Astrocyte (in vitro differentiated cells and primary cell): ENCODE measurements around the gene DYNLT5. TPM values are rescaled to one million over a fixed set of nuclear protein-coding genes. Genes with fewer than 3 reads are reported as not detected.

ENCODE experiments used
- DNase-seq: peaks from one replicate; pipeline ENCODE4 v3.0.0-alpha.2; 2010; ENCODE audit warnings: low read depth
- FAIRE-seq: peaks from 2 replicates; lab custom pipeline; 2011; peaks lifted over from hg19 to GRCh38; lab: Jason Lieb, UNC
- H2AFZ ChIP-seq: 2 replicates; pipeline ENCODE4 v1.6.0; 2012; ENCODE audit warnings: low read depth, low read length, inconsistent platforms
- H3K27ac ChIP-seq: 2 replicates; pipeline ENCODE4 v1.5.1; 2011; ENCODE audit warnings: low read depth, low read length, inconsistent platforms
- H3K27me3 ChIP-seq: 2 replicates; pipeline ENCODE4 v1.6.0; 2011; ENCODE audit warnings: low read length, inconsistent platforms; ENCODE audit not compliant: insufficient read depth
- H3K36me3 ChIP-seq: 2 replicates; pipeline ENCODE4 v1.5.1; 2011; ENCODE audit warnings: low read length, inconsistent platforms; ENCODE audit not compliant: insufficient read depth
- H3K4me1 ChIP-seq: 2 replicates; pipeline ENCODE4 v1.5.1; 2011; ENCODE audit warnings: low read length, inconsistent platforms; ENCODE audit not compliant: insufficient read depth
- H3K4me2 ChIP-seq: 2 replicates; pipeline ENCODE4 v1.6.0; 2012; ENCODE audit warnings: low read length, inconsistent platforms
- H3K4me3 ChIP-seq: 2 replicates; pipeline ENCODE4 v1.5.1; 2011; ENCODE audit warnings: low read depth, mild to moderate bottlenecking, low read length, inconsistent platforms; ENCODE audit not compliant: insufficient read depth
- H3K79me2 ChIP-seq: 2 replicates; pipeline ENCODE4 v1.6.0; 2012; ENCODE audit warnings: mild to moderate bottlenecking, low read length, inconsistent platforms; ENCODE audit not compliant: insufficient read depth
- H3K9ac ChIP-seq: 2 replicates; pipeline ENCODE4 v1.6.0; 2012; ENCODE audit warnings: mild to moderate bottlenecking, low read length, inconsistent platforms
- H3K9me3 ChIP-seq: 2 replicates; pipeline ENCODE4 v1.5.1; 2012; ENCODE audit warnings: low read depth, mild to moderate bottlenecking, low read length, inconsistent platforms; ENCODE audit not compliant: insufficient read depth
- H4K20me1 ChIP-seq: 2 replicates; pipeline ENCODE4 v1.6.0; 2012; ENCODE audit warnings: low read length, inconsistent platforms; ENCODE audit not compliant: insufficient read depth
- H3K27ac Mint-ChIP-seq: one replicate; pipeline ENCODE4 v1.8.0; 2021; ENCODE audit warnings: mild to moderate bottlenecking, mixed read lengths; ENCODE audit not compliant: unreplicated experiment
- H3K27me3 Mint-ChIP-seq: one replicate; pipeline ENCODE4 v1.8.0; 2021; ENCODE audit warnings: low read depth, mixed read lengths; ENCODE audit not compliant: unreplicated experiment
- H3K36me3 Mint-ChIP-seq: one replicate; pipeline ENCODE4 v1.8.0; 2021; ENCODE audit warnings: low read depth, mixed read lengths; ENCODE audit not compliant: unreplicated experiment
- H3K4me1 Mint-ChIP-seq: one replicate; pipeline ENCODE4 v1.8.0; 2021; ENCODE audit warnings: low read depth, mixed read lengths; ENCODE audit not compliant: unreplicated experiment
- H3K4me3 Mint-ChIP-seq: one replicate; pipeline ENCODE4 v1.8.0; 2021; ENCODE audit warnings: mild to moderate bottlenecking, moderate library complexity, mixed read lengths; ENCODE audit not compliant: unreplicated experiment
- H3K9me3 Mint-ChIP-seq: one replicate; pipeline ENCODE4 v1.8.0; 2021; ENCODE audit warnings: mild to moderate bottlenecking, mixed read lengths; ENCODE audit not compliant: unreplicated experiment
- CTCF ChIP-seq: IDR thresholded peaks from 2 replicates; pipeline ENCODE4 v1.5.1; 2011; ENCODE audit warnings: low read depth, mild to moderate bottlenecking, inconsistent platforms, low read length, moderate library complexity; ENCODE audit not compliant: insufficient read depth
- EZH2 ChIP-seq: IDR thresholded peaks from 2 replicates; pipeline ENCODE4 v1.6.1; 2012; ENCODE audit warnings: mild to moderate bottlenecking, low read length, inconsistent platforms; ENCODE audit not compliant: insufficient read depth
- total RNA-seq: library from RNA; stranded (reverse); gene quantifications from 2 replicates; pipeline ENCODE4 v1.2.1, GENCODE V29; 2021

DYNLT5 gene
- total RNA-seq, 1 donor from 2014 or later, result 0.20 TPM

- TF ChIP-seq EZH2, result no peak
- Histone ChIP-seq H3K27ac (no peak overlapping the region), H3K36me3 (no peaks in the 10 kb centered on the region), H4K20me1 (no peaks in the 10 kb centered on the region), H3K4me1 (no peaks in the 10 kb centered on the region), H2AFZ (no peak overlapping the region), H3K4me2 (no peak overlapping the region), H3K9ac (no peak overlapping the region), H3K79me2 (no peaks in the 10 kb centered on the region), H3K27me3 (no peaks in the 10 kb centered on the region), H3K9me3 (no peaks in the 10 kb centered on the region), H3K4me3 (no peak overlapping the region)
- FAIRE-seq, result no peak
- no peaks in the 10 kb centered on the region for H3K4me1 Mint-ChIP-seq
- H3K36me3 Mint-ChIP-seq, result peaks cover 3% of the 10 kb centered on the region
- peaks cover 2% of the 10 kb centered on the region for H3K9me3 Mint-ChIP-seq
- no peak overlapping the region for H3K27ac Mint-ChIP-seq
- no peak for DNase-seq
- H3K4me3 Mint-ChIP-seq, result no peak overlapping the region
- H3K27me3 Mint-ChIP-seq, result peaks cover 2% of the 10 kb centered on the region
Observed at GRCh38 chr1:66775646-66776045, 23.4 kb downstream of the DYNLT5 start.

- no peak for TF ChIP-seq EZH2
- TF ChIP-seq CTCF, result no peak
- Histone ChIP-seq H3K9ac (no peak overlapping the region), H3K4me2 (no peak overlapping the region), H3K27ac (no peak overlapping the region), H3K79me2 (no peaks in the 10 kb centered on the region), H3K4me1 (no peaks in the 10 kb centered on the region), H3K27me3 (no peaks in the 10 kb centered on the region), H4K20me1 (no peaks in the 10 kb centered on the region), H3K4me3 (no peak overlapping the region), H3K36me3 (no peaks in the 10 kb centered on the region), H2AFZ (no peak overlapping the region), H3K9me3 (no peaks in the 10 kb centered on the region)
- Mint-ChIP-seq H3K27ac (no peak overlapping the region), H3K9me3 (peaks cover 7% of the 10 kb centered on the region), H3K4me3 (no peak overlapping the region), H3K27me3 (peaks cover 2% of the 10 kb centered on the region), H3K36me3 (peaks cover 3% of the 10 kb centered on the region), H3K4me1 (no peaks in the 10 kb centered on the region)
- no peak for FAIRE-seq
- DNase-seq, result no peak
Observed at GRCh38 chr1:66777831-66778230, 25.6 kb downstream of the DYNLT5 start.

GRCh38 chr1:66778266-66778665, 26.0 kb downstream of the DYNLT5 start:
- Histone ChIP-seq H3K4me3 (no peak overlapping the region), H3K27me3 (no peaks in the 10 kb centered on the region), H3K79me2 (no peaks in the 10 kb centered on the region), H3K27ac (no peak overlapping the region), H3K9ac (no peak overlapping the region), H3K4me1 (no peaks in the 10 kb centered on the region), H3K9me3 (no peaks in the 10 kb centered on the region), H2AFZ (no peak overlapping the region), H3K36me3 (no peaks in the 10 kb centered on the region), H3K4me2 (no peak overlapping the region), H4K20me1 (no peaks in the 10 kb centered on the region)
- peaks cover 3% of the 10 kb centered on the region for H3K36me3 Mint-ChIP-seq
- peaks cover 2% of the 10 kb centered on the region for H3K27me3 Mint-ChIP-seq
- H3K4me1 Mint-ChIP-seq, result no peaks in the 10 kb centered on the region
- TF ChIP-seq EZH2, result no peak
- TF ChIP-seq CTCF, result no peak
- no peak for DNase-seq
- H3K9me3 Mint-ChIP-seq, result peaks cover 7% of the 10 kb centered on the region
- no peak overlapping the region for H3K4me3 Mint-ChIP-seq
- FAIRE-seq, result no peak
- no peak overlapping the region for H3K27ac Mint-ChIP-seq
